ENCODE data around the gene TUT4. TPM values are rescaled to one million over a fixed set of nuclear protein-coding genes. Genes with fewer than 3 reads are reported as not detected.
A peak's percentile ranks its signal among the peaks of the same experiment; 100 is the strongest.

The TUT4 gene
- total and polyA plus RNA-seq, 8 donors, result 37.5 to 138 (median 116) TPM

DNA sequence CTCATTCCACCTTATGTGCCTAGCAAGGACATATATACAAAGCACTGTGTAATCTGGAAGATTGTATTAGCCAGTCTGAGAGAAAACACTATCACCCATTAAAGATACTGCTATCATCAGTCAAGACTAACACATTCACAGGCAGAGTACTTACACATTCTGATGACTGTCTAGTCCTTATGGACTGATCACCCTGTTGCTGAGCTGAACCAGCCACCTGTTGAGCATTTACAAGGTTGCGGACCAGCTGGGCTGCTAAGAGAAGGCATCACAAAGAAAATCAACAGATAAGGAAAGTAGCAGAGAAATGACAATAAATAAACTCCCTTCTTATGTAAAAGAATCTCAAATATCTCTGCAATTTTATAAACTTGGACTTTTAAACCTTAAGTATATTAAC is 117.7 kb downstream of the TUT4 start:
- Histone ChIP-seq H3K27ac (no peak overlapping the region), H3K4me3 (no peak overlapping the region), H3K27me3 (no peaks in the 10 kb centered on the region), H3K4me1 (no peaks in the 10 kb centered on the region), H3K9me3 (no peaks in the 10 kb centered on the region), H3K36me3 (peaks cover 0 to 71% of the 10 kb centered on the region in 2 donors)
- no peak for ATAC-seq
- DNase-seq, result no peak
- intact Hi-C loops (cut with DNase I), result no loop called here
- TF ChIP-seq, protein P1, sequence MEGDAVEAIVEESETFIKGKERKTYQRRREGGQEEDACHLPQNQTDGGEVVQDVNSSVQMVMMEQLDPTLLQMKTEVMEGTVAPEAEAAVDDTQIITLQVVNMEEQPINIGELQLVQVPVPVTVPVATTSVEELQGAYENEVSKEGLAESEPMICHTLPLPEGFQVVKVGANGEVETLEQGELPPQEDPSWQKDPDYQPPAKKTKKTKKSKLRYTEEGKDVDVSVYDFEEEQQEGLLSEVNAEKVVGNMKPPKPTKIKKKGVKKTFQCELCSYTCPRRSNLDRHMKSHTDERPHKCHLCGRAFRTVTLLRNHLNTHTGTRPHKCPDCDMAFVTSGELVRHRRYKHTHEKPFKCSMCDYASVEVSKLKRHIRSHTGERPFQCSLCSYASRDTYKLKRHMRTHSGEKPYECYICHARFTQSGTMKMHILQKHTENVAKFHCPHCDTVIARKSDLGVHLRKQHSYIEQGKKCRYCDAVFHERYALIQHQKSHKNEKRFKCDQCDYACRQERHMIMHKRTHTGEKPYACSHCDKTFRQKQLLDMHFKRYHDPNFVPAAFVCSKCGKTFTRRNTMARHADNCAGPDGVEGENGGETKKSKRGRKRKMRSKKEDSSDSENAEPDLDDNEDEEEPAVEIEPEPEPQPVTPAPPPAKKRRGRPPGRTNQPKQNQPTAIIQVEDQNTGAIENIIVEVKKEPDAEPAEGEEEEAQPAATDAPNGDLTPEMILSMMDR (IDR thresholded peaks at IDR 0.05), result no peak

DNA sequence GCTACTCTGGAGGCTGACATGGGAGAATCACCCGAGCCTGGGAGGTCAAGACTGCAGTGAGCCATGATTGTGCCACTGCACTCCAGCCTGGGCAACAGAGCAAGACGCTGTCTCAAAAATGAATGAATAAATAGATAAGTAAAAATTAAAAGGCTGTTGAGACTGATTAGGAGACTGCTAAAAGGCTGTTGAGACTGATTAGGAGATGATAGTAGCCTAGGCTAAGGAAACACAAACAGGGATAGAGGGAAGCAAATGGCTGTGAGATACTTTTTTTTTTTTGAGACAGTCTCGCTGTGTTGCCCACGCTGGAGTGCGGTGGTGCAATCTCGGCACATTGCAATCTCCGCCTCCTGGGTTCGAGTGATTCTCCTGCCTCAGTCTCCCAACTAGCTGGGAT is 120.1 kb downstream of the TUT4 start:
- ATAC-seq (no peak), DNase-seq (no peak)
- no peaks in the 10 kb centered on the region for H3K27me3 ChIP-seq
- H3K27ac ChIP-seq, result no peak overlapping the region
- H3K9me3 ChIP-seq, result no peaks in the 10 kb centered on the region
- intact Hi-C loops (cut with DNase I), result no loop called here
- no peaks in the 10 kb centered on the region for H3K4me1 ChIP-seq
- H3K36me3 ChIP-seq, result peaks cover 0 to 76% of the 10 kb centered on the region in 2 donors
- no peak overlapping the region for H3K4me3 ChIP-seq
- TF ChIP-seq, protein P1 (IDR thresholded peaks at IDR 0.05), result no peak

DNA sequence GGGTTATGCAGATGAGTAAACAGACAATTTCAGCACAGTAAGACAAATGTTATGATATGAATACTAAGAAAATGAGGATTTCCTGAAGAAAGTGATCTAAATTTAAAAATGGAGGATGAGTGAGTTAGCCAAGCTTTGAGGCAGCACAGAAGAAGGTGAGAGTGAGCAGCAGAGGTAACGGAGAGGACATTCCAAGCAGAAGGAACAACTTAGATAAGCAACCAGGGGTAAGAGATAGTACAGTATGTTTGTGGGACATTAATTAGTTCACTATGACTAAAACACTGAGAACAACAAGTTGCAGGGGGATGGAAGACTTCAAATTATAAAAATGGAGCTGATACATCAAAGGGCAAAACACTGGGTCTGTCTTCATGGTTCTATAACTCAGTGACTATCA is 125.7 kb downstream of the TUT4 start:
- Histone ChIP-seq H3K9me3 (no peaks in the 10 kb centered on the region), H3K36me3 (peaks cover 0 to 42% of the 10 kb centered on the region in 2 donors), H3K27me3 (no peaks in the 10 kb centered on the region), H3K4me1 (peaks cover 0 to 9% of the 10 kb centered on the region in 2 donors), H3K27ac (no peak overlapping the region), H3K4me3 (no peak overlapping the region)
- DNase-seq, result no peak
- ATAC-seq, result no peak
- TF ChIP-seq, protein P1 (IDR thresholded peaks at IDR 0.05), result no peak
- intact Hi-C loops (cut with DNase I), result no loop called here

DNA sequence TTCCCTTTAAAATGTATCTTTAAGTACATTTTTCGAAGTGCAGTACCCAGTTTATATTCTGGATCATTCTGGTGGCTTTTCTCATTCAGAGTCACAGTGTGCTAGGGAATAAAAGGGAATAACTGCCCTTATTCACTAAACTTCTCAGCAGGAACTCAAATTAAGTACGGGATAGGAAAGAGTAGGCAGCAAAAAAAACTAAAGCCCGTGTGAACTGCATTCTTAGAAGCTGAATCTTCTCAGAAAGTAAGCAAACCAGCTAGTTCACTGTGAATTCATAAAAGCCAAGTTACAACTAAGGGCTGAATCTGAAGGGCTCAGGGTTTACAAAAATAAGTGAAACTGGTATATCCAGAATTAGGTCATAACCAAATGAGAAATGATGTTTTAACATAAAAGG is 126.5 kb downstream of the TUT4 start:
- peaks cover 0 to 9% of the 10 kb centered on the region in 2 donors for H3K4me1 ChIP-seq
- no peaks in the 10 kb centered on the region for H3K27me3 ChIP-seq
- no peaks in the 10 kb centered on the region for H3K9me3 ChIP-seq
- no peak overlapping the region for H3K27ac ChIP-seq
- DNase-seq (peak in 1 of 4 donors; percentile 13), ATAC-seq (no peak)
- intact Hi-C loops (cut with DNase I), result no loop called here
- TF ChIP-seq, protein P1 (IDR thresholded peaks at IDR 0.05), result no peak
- no peak overlapping the region for H3K4me3 ChIP-seq
- peaks cover 0 to 42% of the 10 kb centered on the region in 2 donors for H3K36me3 ChIP-seq

DNA sequence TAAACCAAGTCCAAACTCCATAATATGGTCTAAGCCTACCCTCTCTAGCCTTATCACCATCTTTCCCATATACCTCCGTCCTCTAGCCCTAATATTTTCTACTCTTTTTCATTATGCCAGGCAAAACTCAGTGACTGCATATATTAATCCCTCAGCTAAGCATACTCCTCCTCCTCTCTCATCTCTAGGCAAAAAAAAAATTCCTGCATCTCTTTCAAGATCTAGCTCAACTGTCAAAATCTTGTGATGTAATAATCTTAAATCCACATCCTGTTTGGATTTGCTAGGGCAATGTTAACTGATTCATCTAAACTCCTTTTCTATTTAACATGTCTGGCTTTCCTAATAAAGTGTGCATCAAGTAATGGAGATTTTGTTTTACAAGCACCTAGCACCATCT is 128.1 kb downstream of the TUT4 start:
- peaks cover 0 to 42% of the 10 kb centered on the region in 2 donors for H3K36me3 ChIP-seq
- DNase-seq (no peak), ATAC-seq (no peak)
- peak overlapping the region in 1 of 2 donors; percentile 34 for H3K27ac ChIP-seq
- no peaks in the 10 kb centered on the region for H3K9me3 ChIP-seq
- no peak overlapping the region for H3K4me3 ChIP-seq
- H3K4me1 ChIP-seq, result peaks cover 0 to 9% of the 10 kb centered on the region in 2 donors
- TF ChIP-seq, protein P1 (IDR thresholded peaks at IDR 0.05), result no peak
- no peaks in the 10 kb centered on the region for H3K27me3 ChIP-seq
- intact Hi-C loops (cut with DNase I), result no loop called here

Data from left lung (tissue), 10 donors.